ENCODE data around the gene TMEM184C. TPM values are rescaled to one million over a fixed set of nuclear protein-coding genes. Genes with fewer than 3 reads are reported as not detected.

Gene TMEM184C
- total RNA-seq, 1 experiment from 2014 or later, result 43.8 TPM

DNA sequence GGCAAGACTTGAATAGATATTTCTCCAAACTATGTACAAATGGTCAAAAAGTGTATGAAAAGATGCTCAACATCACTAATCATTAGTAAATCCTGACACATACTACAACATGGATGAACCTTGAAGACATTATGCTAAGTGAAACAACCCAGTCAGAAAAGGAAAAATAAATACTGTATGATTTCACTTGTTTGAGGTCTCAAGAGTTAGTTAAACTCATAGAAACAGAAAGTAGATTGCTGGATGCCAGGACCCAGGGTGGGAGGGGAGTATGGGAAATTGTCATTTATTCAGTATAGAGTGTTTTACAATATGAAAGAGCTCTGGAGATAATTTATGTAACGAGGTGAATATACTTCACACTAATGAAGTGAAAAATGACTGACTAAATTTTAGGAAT, 34.4 kb downstream of the TMEM184C start:
- no peak overlapping the region for H2BK12ac ChIP-seq (ENCODE audit: insufficient read length, low read depth, low read length)
- no peak overlapping the region for H3T11ph ChIP-seq (ENCODE audit: low read length)
- no peaks in the 10 kb centered on the region for H3K23me2 ChIP-seq (ENCODE audit: insufficient read length, low read depth, low read length, poor library complexity, severe bottlenecking)
- H3K56ac ChIP-seq (ENCODE audit: insufficient read length, low read depth, low read length), result no peak overlapping the region
- no peak overlapping the region for H3K4ac ChIP-seq (ENCODE audit: low read depth, low read length)
- Mint-ChIP-seq H3K27me3 (ENCODE audit: low read depth) (no peaks in the 10 kb centered on the region), H3K4me1 (peaks cover 22 to 23% of the 10 kb centered on the region in 2 experiments), H3K9me3 (0 out of 5 replicates have a peak, but pooled peaks cover 0 to 2% of the 10 kb centered on the region in 2 experiments), H3K4me3 (no peak overlapping the region), H3K27ac (no peak overlapping the region), H3K36me3 (ENCODE audit: insufficient read depth in 1 of 3, low read depth in 3 of 3) (peaks cover 34 to 65% (median 41%) of the 10 kb centered on the region in 3 experiments)
- H2BK15ac ChIP-seq (ENCODE audit: low read depth, low read length), result no peak overlapping the region
- no peaks in the 10 kb centered on the region; the same call in 1 of the 2 replicates for H3K4me1 ChIP-seq (ENCODE audit: insufficient read depth, low read length)
- no peak overlapping the region for H3K27ac ChIP-seq (ENCODE audit: insufficient read length, low read depth, low read length)
- H3K9me3 ChIP-seq (ENCODE audit: control insufficient read depth, low read depth, low read length), result no peaks in the 10 kb centered on the region
- no peaks in the 10 kb centered on the region for H3K79me2 ChIP-seq (ENCODE audit: insufficient read depth, low read length)
- no peak overlapping the region for H2AFZ ChIP-seq (ENCODE audit: low read length)
- no peak overlapping the region for H2BK5ac ChIP-seq (ENCODE audit: insufficient read length, low read length)
- H3K18ac ChIP-seq (ENCODE audit: insufficient read length, low read depth, low read length), result no peak overlapping the region
- TF ChIP-seq, protein P1, sequence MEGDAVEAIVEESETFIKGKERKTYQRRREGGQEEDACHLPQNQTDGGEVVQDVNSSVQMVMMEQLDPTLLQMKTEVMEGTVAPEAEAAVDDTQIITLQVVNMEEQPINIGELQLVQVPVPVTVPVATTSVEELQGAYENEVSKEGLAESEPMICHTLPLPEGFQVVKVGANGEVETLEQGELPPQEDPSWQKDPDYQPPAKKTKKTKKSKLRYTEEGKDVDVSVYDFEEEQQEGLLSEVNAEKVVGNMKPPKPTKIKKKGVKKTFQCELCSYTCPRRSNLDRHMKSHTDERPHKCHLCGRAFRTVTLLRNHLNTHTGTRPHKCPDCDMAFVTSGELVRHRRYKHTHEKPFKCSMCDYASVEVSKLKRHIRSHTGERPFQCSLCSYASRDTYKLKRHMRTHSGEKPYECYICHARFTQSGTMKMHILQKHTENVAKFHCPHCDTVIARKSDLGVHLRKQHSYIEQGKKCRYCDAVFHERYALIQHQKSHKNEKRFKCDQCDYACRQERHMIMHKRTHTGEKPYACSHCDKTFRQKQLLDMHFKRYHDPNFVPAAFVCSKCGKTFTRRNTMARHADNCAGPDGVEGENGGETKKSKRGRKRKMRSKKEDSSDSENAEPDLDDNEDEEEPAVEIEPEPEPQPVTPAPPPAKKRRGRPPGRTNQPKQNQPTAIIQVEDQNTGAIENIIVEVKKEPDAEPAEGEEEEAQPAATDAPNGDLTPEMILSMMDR (conservative IDR thresholded peaks at IDR 0.05), result no peak
- no peak overlapping the region for H3K14ac ChIP-seq (ENCODE audit: insufficient read depth, low read length)
- H2AK5ac ChIP-seq (ENCODE audit: insufficient read length, low read length), result no peak overlapping the region
- WGBS (ENCODE audit: extremely low coverage, insufficient read length, low lambda C conversion rate), result no CpG with 5 or more reads among the region's 1 CpG
- no peak overlapping the region for H4K5ac ChIP-seq (ENCODE audit: insufficient read length, low read depth, low read length)
- no peak overlapping the region for H3K23ac ChIP-seq (ENCODE audit: insufficient read length, low read depth, low read length)
- no peak overlapping the region for H3K9ac ChIP-seq (ENCODE audit: extremely low read depth, insufficient read length, low read length)
- H4K20me1 ChIP-seq (ENCODE audit: control insufficient read depth, insufficient read depth, insufficient read length), result no peaks in the 10 kb centered on the region
- no peak overlapping the region for H3K4me2 ChIP-seq (ENCODE audit: insufficient read depth, insufficient read length, low read length)
- no peak overlapping the region for H2BK20ac ChIP-seq (ENCODE audit: low read depth, low read length, poor library complexity, severe bottlenecking)
- H2BK120ac ChIP-seq (ENCODE audit: low read depth, low read length, poor library complexity, severe bottlenecking), result no peak overlapping the region
- no peak overlapping the region for H4K91ac ChIP-seq (ENCODE audit: insufficient read length, low read depth, low read length)
- no peaks in the 10 kb centered on the region for H3K27me3 ChIP-seq (ENCODE audit: insufficient read depth, low read length)
- H3K79me1 ChIP-seq (ENCODE audit: insufficient read depth, low read depth, low read length, poor library complexity, severe bottlenecking), result no peaks in the 10 kb centered on the region
- no peak overlapping the region for H4K8ac ChIP-seq (replicated peaks; ENCODE audit: insufficient read length, low read depth, low read length)
- no peak for DNase-seq
